HG02943 (cell line): ENCODE results near the gene BMP5.

Experiments
- ATAC-seq: cut with Tn5 transposase; IDR thresholded peaks from one replicate; pipeline ENCODE4 v1.9.1; 2021; ENCODE audit warnings: mild to moderate bottlenecking, low read depth, moderate library complexity; ENCODE audit not compliant: unreplicated experiment

Gene BMP5

DNA sequence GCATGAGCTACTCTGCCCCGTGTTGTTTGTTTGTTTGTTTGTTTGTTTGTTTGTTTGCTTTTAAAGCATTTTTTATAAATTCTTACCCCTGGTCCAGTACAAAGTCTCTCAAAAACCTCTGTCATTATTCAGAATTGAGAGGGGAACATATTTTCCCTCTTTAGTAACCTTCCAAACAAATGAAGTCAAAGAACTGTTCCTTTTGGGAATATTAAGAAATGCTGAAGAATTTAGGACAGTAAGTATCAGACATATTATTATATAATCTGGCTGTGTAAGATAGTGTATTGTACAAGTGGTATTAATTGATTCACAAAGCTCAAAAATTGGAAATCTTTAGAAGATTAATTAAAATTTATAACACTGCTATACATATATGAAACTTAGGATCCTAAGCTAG, 54.7 kb downstream of the BMP5 start:
- ATAC-seq = no peak

- no peak for ATAC-seq
Measured at GRCh38 chr6:55819811-55820210, 55.6 kb downstream of the BMP5 start.

DNA sequence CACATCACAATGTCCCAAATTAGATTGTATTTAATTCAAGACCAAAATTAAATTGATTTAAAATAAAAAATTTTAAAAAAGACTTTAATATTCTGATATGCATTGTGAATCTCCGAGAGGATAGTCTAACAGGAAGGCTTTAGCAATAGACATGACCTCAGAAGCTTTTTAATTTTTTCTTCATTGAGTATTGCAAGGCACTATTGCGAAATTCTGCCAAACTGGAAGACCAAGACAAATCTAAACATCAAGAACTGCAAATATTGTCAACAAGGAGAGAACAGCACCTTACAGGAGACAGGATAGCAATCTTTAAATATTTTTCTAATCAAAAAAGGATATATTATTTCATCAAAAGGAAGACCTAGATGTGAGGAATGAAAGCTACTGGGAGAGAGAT, 56.9 kb downstream of the BMP5 start:
- no peak for ATAC-seq

- no peak for ATAC-seq
Measured at GRCh38 chr6:55812509-55812908, 62.9 kb downstream of the BMP5 start.

GRCh38 chr6:55811074-55811473, 64.3 kb downstream of the BMP5 start:
- ATAC-seq = no peak

- ATAC-seq = no peak
Measured at GRCh38 chr6:55802259-55802658, 73.1 kb downstream of the BMP5 start.

- no peak for ATAC-seq
Measured at GRCh38 chr6:55798571-55798970, 76.8 kb downstream of the BMP5 start.

GRCh38 chr6:55794136-55794812, 81.1 kb downstream of the BMP5 start:
- no peak for ATAC-seq

GRCh38 chr6:55785273-55785672, 90.1 kb downstream of the BMP5 start:
- ATAC-seq = no peak

GRCh38 chr6:55782275-55782674, 93.1 kb downstream of the BMP5 start:
- no peak for ATAC-seq

DNA sequence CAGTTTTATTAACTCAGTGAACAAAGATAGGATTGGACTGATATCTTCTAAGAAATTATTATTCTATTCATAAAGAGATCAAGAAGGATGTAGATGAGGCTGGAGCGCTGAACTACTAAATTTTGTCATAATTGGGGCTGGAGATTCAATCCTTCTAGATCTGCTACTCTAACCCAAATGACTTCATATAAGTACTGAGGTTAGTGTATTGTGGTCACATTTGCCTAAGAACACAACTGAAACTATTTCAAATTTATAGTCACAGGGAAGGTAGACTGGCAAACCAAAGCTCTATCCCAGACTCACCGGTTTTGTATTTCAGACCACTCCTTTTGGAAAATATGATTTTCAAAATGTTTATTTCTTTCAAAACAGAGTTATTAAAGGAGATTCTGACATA, 96.7 kb downstream of the BMP5 start:
- ATAC-seq = no peak

DNA sequence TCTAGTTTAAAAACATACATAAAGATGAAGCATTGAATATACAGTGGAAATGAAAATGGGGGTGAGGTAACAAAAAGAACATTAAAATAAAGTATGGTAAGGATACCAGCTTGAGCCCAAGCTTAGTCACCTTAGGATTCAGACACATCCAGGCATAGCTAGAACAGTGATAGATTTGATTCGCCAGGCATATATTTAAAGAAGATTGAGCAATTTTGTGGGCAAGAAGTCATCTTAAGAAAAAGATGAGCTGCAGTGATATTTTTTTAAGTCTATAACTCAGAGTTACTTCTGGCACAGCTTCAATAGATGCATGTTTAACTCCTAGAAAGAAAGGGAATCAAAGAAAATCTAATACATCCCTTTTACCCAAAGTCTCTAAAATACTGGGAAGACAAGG, 97.9 kb downstream of the BMP5 start:
- no peak for ATAC-seq

DNA sequence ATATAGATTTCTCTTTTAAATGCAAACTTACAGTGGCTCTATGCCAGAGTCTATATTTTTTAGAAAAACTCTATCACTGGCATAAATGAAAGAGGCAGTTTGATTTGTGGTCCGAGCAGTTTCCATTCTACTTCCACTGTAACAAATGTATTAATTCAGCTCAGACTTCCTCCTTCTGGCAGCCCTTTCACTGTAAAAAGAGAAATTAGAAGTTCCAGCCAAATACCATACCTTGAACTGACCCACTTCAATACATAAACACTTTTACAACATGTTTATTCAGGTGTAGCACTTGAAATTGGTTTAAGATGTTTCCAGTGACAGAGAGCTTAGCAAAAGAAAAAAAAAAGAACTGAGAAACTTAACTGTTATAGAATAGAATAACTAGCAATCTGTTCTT, 99.3 kb downstream of the BMP5 start:
- ATAC-seq = no peak

DNA sequence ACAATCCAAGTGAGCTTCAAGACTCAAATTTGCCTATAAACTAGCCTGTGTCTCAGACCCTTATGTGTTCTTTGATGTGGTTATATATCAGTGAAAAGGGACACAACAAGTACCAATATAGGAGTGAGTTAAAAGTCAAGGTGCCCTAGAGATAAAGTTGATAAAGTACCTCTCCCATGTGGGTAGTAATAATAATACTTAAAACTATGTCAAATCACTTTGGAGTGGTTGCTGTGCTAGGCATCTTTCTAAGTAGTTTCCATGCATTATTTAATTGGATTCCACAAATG, 100.4 kb downstream of the BMP5 start:
- ATAC-seq = no peak

- no peak for ATAC-seq
Measured at GRCh38 chr6:55774286-55775028, 100.9 kb downstream of the BMP5 start.

DNA sequence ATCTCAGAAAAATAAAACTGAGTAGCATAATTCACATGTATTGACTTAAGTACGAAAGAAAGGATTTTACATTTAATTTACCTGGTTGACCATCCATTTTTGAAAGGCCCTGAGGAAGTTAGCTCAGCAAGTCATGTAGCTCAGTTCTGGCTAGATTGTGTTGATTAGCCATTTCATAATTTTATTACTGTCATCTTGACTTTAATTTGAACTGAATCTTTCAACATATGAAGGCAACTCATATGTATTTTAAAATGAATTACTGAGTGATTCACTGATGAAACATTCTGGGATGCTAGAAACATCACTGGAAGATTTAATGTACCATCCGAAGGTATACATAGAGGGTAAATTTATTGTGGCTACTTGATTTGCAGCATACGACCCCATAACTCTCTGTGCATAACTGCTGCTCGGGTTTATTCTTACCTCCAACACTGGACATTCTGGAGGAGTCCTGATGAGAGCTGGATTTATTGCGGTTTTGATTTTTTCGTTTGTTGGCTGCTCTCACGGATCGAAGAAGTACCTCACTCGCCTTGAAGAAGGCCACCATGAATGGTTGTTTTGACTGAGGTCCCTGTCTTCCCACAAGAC, 101.7 kb downstream of the BMP5 start:
- no peak for ATAC-seq

GRCh38 chr6:55772730-55773129, 102.7 kb downstream of the BMP5 start:
- ATAC-seq = no peak

DNA sequence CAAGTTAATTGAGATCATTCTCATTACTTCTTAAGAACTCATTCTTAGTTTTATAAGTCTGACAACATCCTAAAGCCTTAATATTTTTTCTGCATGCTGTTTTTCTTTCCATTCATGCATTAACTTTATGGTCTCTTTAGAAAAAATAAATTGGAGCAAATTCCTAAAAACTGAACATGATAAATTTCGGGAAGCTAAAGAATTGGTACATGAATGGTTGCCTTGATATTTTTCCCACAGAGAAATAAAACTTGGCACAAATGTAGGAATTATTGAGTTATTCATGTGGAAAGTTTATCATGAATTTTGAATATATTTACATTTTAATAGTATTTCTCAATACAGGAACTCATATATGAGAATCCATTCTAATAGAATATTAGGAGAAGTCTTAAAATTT, 115.9 kb downstream of the BMP5 start:
- no peak for ATAC-seq

DNA sequence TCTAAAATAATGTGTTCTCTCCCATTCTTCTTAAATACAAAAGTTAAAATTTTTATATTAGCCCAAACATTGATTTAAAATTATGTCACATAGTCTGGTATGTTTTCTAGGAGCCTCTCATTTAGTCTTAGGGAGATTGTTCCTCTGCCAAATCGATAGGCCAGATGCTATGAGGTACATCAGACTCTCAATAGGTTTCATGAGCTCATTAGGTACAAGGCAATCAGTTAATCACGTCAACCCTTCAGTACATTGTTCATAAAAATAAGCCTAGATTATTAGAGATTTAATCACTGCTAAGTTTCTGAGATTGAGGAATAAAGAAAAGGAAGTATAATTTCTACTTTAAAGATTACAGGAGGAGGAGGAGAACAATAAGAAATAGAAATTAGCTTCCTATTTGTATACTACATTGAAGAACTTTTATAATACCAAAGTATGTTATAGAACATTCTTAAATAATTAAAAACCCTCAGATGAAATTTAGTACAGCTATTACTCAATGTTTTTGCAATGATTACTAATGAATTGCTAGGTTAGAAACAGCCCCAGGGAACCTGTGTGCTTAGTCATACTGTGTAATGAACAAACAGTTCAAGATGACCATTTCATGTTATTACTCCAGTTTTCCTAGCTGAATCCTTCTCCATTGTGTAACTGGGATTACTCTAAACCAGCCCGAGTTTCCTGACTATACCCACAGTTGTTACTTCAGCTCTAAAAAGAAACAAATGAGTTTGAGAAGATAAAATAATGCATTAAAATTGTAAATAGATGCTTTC, 117.0 kb downstream of the BMP5 start:
- no peak for ATAC-seq

- no peak for ATAC-seq
Measured at GRCh38 chr6:55756531-55757031, 118.8 kb downstream of the BMP5 start.

DNA sequence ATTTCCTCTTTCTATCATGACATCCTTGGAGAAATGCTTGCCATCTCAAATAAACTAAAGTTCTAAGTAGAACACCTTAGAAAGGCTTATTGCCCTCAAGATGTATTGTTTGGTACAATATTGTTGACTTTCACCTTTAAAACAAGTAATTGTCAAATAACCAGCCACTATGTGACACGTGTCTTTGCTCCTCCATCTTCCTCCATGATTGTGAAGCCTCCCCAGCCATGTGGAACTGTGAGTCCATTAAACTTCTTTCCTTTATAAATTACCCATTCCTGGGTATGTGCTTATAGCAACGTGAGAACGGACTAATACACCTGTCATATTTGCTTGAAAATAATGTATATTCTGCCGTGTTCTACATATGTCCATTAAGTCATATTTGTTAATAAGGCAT, 126.5 kb downstream of the BMP5 start:
- no peak for ATAC-seq
